GM12891 (cell line): ENCODE results near the gene HLA-F.

ENCODE experiments used
- DNase-seq: peaks from one replicate; pipeline ENCODE4 v3.0.0; 2011; ENCODE audit warnings: low spot score; ENCODE audit not compliant: insufficient read length
- FAIRE-seq: peaks from 2 replicates; lab custom pipeline; 2011; peaks lifted over from hg19 to GRCh38; lab: Jason Lieb, UNC
- PAX5 ChIP-seq: IDR thresholded peaks from 2 replicates; pipeline ENCODE4 v1.6.1; 2011; ENCODE audit warnings: low read length, moderate library complexity, mild to moderate bottlenecking; ENCODE audit not compliant: insufficient read depth, severe bottlenecking
- POLR2A ChIP-seq: IDR thresholded peaks from 2 replicates; pipeline ENCODE4 v1.6.1; 2011; ENCODE audit warnings: low read depth, low read length, control low read depth
- POLR2AphosphoS5 ChIP-seq: IDR thresholded peaks from 2 replicates; pipeline ENCODE4 v1.6.1; 2011; ENCODE audit warnings: low read depth, low read length, control low read depth
- POU2F2 ChIP-seq: IDR thresholded peaks from 2 replicates; pipeline ENCODE4 v1.6.1; 2011; ENCODE audit warnings: low read depth, mild to moderate bottlenecking, control low read depth, low read length, moderate library complexity
- SPI1 ChIP-seq: IDR thresholded peaks from 2 replicates; pipeline ENCODE4 v1.6.1; 2011; ENCODE audit warnings: low read depth, low read length, control low read depth
- TAF1 ChIP-seq: IDR thresholded peaks from 2 replicates; pipeline ENCODE4 v1.6.1; 2011; ENCODE audit warnings: low read depth, low read length, control low read depth

HLA-F gene

GRCh38 chr6:29748391-29749307 lies 25.4 kb downstream of the HLA-F start:
- FAIRE-seq, result peak; percentile 71
- TF ChIP-seq POLR2A (no peak), SPI1 (no peak), POLR2AphosphoS5 (no peak), PAX5 (no peak), POU2F2 (no peak), TAF1 (no peak)
- peak; percentile 93 for DNase-seq

GRCh38 chr6:29749308-29749662 lies 26.1 kb downstream of the HLA-F start:
- DNase-seq (no peak), FAIRE-seq (no peak)
- TF ChIP-seq PAX5 (no peak), SPI1 (no peak), POU2F2 (no peak)

DNA sequence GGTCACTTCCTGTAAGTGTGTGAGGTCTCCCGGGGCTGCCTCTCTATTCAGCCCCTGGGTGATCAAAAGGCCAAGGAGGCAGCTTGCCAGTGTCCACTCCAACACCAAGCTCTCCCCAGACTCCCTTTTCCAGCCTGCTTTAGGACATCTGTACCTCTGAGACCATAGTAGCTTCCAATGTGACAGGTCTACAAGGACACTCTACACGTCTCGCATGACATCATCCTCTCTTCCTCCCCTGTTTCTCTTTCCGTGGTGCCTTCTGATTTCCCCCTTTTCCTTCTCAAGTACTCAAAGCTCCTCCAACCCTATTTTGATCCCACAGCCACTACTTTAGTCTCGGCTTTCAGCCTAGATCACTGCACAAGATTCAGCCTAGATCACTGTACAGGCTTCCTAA lies 26.4 kb downstream of the HLA-F start:
- TF ChIP-seq TAF1, result no peak
- TF ChIP-seq PAX5, result no peak
- TF ChIP-seq POLR2AphosphoS5, result no peak
- TF ChIP-seq POU2F2, result no peak
- TF ChIP-seq SPI1, result no peak
- FAIRE-seq, result no peak
- DNase-seq, result no peak

DNA sequence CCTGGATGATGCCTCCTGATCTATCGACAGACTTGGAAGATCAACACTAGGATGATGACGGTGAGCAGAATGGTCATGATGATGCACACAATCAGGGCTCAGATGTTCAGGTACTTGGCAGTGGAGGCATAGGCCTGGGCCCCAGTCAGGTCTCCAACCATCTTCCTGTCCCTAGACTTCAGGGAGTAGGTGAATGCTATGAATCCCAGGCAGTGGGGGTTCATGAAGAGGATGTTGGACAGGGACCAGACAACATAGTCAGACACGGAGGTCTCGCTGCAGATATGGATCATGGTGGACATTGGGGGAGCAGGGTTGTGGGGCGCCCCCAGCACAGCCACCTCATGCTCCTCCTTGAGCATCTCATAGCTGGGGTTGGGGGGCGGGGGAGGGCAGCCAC lies 27.5 kb downstream of the HLA-F start:
- TF ChIP-seq POU2F2 (no peak), POLR2AphosphoS5 (no peak), SPI1 (no peak), POLR2A (no peak), PAX5 (no peak), TAF1 (no peak)
- no peak for DNase-seq
- FAIRE-seq, result no peak

DNA sequence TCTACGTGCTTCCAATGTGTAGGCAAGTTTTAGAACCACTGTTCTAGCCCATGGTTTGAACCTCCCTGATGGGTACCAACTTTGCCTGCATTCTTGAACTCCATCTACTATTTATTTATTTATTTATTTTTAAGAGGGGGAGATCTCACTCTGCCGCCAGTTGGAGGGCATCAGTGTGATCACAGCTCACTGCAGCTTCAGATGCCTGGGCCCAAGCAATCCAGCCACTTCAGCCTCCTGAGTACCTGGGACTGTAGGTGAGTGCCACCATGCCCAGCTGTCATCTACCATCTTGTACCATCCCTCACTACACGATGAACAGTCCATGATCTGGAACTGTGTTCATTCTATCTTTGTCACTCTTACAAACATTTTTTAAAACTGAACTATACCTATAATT lies 28.2 kb downstream of the HLA-F start:
- FAIRE-seq (no peak), DNase-seq (no peak)
- no peak for TF ChIP-seq POLR2A
- no peak for TF ChIP-seq POLR2AphosphoS5
- TF ChIP-seq TAF1, result no peak
- no peak for TF ChIP-seq POU2F2
- no peak for TF ChIP-seq SPI1
- TF ChIP-seq PAX5, result no peak

GRCh38 chr6:29752451-29753308 lies 29.4 kb downstream of the HLA-F start:
- DNase-seq (peak; percentile 71), FAIRE-seq (peak; percentile 97)
- TF ChIP-seq PAX5 (no peak), POU2F2 (no peak), TAF1 (no peak), POLR2AphosphoS5 (no peak), SPI1 (no peak), POLR2A (no peak)

DNA sequence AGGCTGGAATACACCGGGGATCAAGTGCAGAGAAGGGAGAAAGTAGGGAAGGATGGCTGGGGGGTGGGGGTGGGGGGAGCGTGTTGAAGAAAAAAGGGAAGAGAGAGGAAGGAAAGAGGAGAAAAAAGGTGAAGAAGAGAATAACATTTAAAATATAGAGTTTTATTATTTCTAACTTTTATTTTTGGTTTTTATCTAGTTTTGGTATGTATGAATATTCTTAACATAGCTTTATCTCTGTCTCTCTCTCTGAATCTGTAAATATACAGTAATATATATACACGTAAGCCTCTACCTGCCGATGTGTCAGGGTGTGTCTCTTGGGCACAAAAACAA lies 30.0 kb downstream of the HLA-F start:
- no peak for DNase-seq
- FAIRE-seq, result no peak
- TF ChIP-seq PAX5 (no peak), POLR2A (no peak), POU2F2 (no peak), TAF1 (no peak), SPI1 (no peak), POLR2AphosphoS5 (no peak)

GRCh38 chr6:29755295-29755871 lies 32.1 kb downstream of the HLA-F start:
- TF ChIP-seq POU2F2 (no peak), TAF1 (no peak), POLR2AphosphoS5 (no peak), SPI1 (no peak), POLR2A (no peak)
- DNase-seq, result no peak
- no peak for FAIRE-seq

DNA sequence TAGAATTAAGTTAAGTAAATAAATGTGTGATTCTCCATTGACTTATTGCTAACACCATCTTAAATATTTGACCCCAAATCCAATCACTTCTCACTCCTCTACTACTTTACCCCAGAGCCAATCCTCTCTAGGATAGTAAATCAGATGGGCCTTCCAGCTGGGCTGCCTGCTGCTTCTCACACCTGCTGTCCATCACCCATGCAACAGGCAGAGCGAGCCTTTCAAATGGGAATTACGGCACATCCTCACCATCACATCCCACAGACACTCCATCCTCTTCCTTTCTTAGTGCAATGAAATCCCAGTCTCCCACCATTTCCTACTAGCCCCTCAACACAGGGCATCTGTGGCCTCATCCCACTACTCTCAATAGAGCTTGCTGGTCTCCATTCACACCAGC lies 34.0 kb downstream of the HLA-F start:
- TF ChIP-seq PAX5 (no peak), POU2F2 (no peak), POLR2AphosphoS5 (no peak), POLR2A (no peak), TAF1 (no peak), SPI1 (no peak)
- DNase-seq (no peak), FAIRE-seq (no peak)
